IPS DF 4.7 (cell line): Measurements from ENCODE around the gene LIAS.
"Not testable (repeated sequence)": the region's sequence is repeated elsewhere in the genome, so short reads cannot be mapped to it uniquely, and the experiment has no call there.

Source experiments
- DNase-seq: peaks from one replicate; pipeline ENCODE4 v3.0.0-alpha.2; 2013; ENCODE audit warnings: low spot score; ENCODE audit errors: extremely low read depth

LIAS gene

DNA sequence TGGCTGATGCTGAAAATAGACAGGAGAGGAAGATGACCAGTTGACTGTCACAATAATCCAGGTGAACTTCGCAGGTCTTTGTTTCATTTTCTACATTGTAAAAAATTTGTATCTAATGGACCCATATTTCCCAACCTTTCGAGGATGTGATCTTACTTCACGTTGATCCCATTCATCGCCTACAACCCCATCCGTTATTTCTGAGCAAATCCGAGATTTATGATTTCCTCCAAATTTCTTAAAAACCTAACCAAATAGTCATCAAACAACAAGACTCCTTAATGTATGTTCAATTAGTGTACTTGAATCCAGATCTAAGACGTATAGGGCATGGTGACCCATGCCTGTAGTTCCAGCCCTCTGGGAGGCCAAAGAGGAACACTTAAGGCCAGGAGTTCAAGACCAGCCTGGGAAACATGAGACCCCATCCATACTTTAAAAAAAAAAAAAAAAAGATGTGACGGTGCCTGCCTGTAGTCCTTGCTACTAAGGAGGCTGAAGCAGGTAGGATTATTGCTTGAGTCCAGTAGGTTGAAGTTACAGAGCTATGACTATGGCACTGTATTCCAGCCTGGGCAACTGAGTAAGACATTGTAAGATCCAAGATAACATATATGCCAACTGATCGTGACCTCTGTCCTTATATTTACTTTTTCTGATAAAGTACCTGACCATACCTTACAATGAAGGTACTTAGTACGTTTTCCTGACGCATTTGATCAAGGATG, 5.8 kb upstream of the LIAS start:
- no peak for DNase-seq

DNA sequence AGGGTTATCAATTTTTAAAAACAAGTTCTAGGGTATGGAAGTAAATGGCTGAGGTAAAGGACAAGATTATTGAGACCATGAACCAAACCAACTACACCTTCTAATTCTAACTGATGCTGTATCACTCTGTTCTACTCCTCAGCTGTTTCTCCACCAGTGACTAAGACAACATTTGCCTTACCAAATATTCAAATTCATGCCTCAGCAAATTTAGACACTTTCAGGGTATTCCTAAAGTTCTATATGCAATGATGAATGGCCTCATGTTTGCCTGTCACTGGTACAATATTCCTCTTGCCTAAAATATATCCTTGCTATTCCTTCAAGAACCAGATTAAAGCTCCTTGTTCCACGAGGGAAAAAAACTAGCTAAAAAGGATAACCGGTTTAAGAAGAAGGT, 5.1 kb upstream of the LIAS start:
- no peak for DNase-seq

DNA sequence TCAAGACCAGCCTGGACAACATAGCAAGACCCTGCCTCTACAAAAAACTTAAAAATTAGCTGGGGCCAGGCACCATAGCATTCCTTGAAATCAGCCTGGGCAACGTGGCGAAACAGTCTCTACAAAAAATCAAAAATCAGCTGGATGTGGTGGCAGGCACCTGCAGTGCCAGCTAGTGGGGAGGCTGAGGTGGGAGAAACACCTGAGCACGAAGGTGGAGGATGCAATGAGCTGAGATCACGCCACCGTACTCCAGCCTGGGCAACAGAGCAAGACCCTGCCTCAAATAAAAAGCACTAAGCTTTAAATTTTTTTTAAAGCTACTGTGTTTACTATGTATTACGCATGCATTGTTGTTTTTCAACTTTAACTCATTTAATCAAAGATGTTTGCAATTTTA, 3.4 kb upstream of the LIAS start:
- DNase-seq: no peak

DNA sequence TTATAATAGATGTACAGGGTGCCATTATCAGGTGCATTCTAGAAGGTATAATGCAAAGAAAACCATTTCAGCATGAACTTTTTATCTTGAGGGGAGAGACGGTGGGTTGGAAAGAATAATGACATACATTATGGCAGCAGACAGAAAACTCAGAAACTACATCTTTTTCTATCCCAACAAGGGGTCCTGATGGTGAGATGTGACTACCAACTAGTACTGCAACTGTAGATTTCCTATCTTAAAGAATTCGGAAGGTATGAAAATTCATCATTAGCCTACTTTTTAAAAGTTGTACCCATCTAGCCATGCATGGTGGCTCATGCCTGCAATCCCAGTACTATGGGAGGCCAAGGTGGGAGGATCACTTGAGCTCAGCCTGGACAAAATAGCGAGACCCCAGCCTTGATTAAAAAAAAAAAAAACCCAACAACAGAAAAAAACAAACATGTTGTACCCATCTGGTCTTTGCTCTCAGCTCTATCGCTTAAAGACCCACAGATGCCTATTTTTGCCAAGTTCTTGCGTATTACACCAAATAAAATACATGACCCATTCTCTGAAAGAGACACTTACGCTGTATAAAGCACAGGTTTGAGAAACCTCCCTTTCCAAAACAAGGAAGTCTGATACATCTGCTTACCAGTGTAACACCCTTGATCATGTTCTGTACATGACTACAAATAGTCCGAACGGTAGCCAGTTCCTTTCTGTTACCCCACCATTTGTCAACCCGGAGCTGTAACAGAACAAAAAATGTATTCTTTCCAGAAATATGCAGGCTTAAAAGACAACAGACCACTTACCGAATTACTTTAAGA, 1.7 kb upstream of the LIAS start:
- DNase-seq: no peak

DNA sequence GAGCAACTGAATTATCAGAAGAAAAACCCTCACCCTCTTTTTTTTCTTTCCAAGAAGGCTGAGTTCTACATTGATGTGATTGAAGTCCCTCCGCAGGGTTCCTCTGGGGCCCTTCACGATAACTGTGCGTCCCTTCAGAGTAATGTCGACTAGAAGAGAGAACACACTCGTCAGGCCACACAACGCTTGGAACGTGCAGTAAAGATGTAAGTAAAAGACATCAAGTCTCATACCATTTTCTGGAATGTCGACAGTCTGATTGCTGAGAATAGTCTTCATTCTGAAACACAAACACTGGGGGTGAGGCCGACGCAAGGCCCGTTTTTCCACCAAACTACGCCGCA, 723 bp upstream of the LIAS start:
- not testable (repeated sequence) for DNase-seq

DNA sequence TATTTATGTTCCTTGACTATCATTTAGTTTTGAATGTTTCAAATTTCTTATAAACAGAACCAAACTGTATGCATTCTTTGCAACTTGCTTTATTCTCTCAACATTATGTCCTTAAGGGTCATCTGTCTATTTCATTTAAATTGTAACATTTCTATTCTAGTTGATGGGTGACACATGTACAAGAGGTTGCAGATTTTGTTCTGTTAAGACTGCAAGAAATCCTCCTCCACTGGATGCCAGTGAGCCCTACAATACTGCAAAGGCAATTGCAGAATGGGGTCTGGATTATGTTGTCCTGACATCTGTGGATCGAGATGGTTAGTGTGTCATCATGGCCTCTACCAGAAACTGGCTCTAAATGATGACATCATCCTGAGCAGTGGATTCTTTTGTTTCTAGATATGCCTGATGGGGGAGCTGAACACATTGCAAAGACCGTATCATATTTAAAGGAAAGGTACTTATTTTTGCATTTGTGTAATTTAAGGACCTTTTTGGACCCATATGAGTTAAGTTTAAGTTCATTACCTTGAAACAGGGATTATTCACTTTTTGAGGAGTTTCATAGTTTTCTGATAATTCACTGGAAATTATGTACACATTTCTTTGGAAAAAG, 6.1 kb downstream of the LIAS start:
- DNase-seq: no peak

DNA sequence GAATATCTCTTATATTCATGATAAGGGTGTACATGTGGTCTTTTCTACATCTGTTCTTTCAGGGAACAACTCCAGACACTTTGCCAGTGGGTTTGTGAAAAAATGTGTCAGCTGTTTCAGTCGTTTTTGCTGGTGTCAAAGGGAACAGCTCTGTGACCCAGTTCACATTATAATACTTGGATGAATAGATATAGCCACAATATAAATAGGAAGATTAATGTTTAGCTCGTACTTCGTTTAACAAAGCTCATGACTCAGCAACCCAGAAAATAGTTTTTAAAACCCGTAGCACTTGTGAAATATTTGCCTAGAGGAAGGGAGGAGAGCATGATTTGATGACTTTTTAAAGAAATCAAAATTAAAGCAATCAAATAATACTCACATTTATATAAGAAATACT, 7.9 kb downstream of the LIAS start:
- DNase-seq: no peak

DNA sequence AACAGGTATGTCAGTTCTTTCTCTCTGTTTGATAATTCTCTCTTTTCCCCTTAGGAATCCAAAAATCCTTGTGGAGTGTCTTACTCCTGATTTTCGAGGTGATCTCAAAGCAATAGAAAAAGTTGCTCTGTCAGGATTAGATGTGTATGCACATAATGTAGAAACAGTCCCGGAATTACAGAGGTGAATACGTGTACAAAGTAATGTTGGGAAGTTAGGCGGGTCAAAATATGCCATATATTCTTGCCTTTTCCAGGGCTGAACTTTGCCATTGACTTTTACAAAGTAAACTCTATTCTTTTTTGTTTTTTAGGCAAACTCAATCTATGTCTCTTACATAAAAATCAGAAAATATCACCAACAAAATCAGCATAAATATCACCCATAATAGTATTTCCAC, 8.6 kb downstream of the LIAS start:
- DNase-seq: no peak

DNA sequence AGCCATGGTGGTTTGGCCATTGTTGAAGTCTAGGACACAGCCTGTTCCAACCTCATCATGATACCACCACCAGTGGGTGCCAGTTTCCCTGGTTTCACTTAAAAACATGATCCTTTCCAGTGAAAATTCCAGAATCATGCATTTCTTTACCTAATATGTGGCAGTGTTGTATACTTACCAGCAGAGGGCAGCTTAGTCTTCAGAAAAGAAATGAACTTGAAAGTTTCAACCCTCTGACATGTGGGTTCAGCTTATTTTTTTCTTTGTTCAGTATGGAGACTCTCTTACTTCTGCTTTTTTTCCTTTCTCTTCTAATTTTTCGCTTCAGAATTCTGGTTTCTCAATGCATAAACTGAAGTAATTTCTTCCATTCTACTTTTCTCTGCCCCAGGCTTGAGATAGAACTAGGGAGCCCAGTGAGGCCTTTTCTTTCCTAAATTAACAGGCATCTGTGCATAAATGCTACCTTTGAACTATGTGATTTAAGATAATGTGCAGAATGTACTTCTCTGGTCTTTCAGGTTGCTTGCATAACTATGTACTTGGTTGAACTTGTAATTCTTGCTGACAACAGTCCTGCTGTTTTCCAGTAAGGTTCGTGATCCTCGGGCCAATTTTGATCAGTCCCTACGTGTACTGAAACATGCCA, 10.7 kb downstream of the LIAS start:
- DNase-seq: no peak

DNA sequence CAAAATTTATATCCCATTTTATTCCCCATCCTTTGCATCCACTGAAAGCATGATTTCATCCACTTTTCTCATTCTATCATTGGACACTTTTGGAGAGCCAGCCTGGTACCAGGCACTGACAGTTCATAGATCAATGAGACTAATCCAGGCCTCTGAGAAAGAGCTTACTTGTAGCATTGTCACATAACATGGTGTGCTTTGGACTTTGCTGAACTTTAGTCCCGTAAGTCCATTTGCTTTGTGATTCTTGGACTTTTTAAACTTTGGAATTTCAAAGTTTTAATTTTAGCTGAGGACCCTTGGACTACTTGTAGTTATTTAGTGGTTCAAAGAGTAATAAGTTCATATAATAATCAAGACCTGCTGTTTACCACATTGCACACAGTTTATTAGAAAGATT, 11.5 kb downstream of the LIAS start:
- DNase-seq: no peak

DNA sequence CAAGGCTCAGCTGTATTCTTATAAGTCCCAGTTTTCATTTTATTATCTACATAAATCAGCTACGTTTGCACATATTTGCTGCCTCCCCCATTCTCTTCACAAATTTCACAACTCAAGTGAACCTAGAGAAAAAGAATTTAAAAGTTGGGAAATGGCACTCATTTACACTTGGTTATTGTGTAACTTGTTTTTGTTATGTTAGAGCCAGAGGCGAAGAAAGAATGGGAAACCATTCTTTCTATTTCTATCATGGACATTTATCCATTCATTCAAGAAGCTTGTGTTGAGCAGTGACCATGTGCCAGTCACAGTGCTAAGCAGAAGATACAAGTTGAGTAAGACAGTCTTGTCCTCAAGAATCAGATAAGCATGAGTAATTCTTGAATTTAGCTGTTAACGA, 13.5 kb downstream of the LIAS start:
- no peak for DNase-seq

DNA sequence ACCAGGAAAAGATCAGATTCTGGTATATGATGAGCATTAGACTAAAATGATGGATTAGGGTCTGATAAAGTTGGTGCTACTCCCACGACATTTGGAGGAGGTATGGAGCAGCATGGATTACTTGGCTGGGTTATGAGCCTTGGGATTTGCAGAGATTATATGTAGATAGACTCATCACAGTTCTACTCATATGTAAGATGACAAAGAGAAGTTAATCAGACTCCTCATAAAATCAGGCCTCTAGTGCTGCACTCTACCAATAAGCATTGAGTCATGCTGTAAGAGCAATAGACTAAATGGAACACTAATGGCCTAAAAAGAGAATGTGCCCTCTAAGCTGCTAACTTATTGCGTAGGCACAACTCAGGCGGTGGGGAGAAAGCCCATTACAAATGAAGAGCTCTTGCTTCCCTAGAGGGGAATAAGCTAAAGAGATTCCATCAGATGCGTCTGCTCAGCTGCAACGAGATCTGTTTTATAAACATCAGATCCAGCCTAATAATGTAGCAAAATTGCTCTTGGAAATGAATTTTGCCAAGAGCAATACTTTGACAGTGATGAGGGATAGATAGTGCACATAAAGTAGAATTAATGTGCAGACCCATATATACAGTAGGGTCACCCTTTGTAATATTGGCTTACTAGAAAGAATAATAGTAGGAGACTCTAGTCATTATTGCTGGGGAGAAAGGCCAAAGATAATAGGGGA, 17.5 kb downstream of the LIAS start:
- no peak for DNase-seq

DNA sequence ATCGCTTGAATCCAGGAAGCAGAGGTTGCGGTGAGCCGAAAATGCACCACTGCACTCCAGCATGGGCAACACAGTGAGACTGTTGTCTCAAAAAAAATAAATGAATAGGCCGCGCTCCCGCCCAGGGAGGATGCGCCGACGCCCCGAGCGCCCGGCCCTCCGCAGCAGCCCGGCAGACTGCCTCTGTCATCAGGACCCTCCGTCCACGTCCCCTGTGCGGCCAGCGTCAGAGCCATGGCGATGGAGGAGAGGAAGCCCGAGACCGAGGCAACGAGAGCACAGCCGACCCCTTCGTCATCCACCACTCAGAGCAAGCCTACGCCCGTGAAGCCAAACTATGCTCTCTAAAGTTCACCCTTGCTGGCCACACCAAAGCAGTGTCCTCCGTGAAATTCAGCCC, 21.4 kb downstream of the LIAS start:
- DNase-seq: no peak

DNA sequence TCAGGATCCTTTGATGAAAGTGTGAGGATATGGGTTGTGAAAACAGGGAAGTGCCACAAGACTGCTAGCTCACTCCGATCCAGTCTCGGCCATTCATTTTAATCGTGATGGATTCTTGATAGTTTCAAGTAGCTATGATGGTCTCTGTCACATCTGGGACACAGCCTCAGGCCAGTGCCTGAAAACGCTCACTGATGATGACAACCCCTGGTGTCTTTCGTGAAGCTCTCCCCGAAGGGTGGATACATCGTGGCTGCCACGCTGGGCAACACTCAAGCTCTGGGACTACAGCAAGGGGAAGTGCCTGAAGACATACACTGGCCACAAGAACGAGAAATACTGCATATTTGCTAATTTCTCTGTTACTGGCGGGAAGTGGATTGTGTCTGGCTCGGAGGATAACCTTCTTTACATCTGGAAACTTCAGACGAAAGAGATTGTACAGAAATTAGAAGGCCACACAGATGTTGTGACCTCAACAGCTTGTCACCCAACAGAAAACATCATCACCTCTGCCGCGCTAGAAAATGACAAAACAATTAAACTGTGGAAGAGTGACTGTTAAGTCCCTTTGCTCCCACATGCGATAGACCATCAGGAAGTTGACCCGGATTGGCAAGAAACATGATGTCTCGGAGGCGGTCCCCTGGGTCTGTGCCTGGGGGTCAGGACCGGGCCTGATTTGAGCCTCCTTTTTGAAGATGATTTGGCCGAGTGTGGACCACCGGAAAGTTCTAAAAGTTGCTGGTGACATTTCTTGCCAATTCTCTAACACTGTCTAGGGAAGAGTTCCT, 22.2 kb downstream of the LIAS start:
- no peak for DNase-seq

DNA sequence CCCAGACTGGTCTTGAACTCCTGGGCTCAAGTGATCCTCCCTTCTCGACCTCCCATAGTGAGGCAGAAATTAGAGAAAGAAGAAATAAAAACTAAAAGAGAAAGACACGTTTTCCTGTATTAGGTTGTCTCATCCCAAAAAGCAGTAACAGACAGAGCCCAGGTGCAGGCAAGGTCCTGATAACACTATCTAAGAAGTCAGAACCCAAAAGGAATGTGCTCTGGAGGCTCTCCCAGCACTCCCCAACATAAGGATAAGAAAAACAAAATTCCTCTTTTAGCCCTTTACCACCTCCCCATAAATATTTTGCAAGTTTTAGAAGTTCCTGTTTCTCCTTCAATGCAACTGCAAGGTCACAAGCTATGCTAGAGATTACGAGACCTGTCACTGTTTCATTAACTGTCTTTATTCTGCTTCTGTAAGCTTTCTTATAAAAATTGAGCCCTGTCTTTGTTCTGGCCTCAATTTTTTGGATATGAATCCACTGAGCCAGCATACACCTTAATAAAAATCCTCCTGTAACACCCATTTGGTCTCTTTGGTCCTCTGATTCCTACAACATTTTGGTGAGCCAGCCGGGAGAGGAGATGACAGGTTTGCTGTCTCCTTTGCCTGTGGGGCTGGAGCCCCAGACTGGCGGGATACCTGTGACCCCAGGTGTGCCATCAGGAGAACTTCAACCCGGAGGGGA, 25.9 kb downstream of the LIAS start:
- DNase-seq: no peak

DNA sequence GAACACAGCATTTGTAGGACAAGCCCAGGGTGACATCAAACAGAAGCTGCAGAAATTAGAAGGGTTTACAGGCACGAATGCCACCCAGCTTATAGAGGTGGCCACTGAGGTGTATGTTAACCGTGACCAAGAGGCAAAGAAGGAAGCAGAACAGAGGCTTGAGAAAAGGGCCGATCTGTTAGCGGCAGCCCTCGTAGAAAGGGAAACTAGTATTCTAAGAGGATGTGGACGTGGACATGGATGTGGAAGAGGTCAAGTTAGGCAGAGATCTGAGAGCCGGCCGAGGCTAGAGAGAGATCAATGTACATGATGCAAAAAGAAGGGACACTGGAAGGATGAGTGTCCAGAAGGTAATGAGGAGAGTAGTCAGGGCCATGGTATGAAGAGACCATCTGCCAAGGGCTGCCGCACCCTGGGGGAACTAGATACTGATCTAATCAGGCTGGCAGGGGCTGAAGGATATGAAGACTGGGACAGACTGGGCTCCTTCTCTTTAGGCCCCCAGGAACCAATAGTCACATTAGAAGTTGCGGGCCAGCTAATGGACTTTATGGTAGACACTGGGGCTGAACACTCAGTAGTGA, 27.5 kb downstream of the LIAS start:
- DNase-seq: no peak

DNA sequence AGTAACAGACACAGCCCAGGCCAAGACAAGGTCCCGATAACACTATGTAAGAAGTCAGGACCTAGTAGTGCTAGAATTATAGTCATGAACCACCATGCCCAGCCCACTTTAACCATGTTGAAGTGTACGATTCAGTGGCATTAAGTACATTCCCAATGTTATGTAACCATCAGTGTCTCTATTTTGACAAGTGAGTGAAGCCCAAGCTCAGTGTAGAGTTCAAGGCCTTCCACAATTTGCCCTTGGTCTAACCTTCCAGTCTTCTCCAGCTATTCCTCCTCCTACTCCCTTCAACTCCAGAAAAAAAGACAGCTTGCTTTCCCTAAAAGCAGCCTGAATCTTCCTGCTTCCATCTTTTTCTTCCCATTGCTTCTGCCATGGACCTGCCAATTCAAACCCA, 31.5 kb downstream of the LIAS start:
- DNase-seq: no peak

DNA sequence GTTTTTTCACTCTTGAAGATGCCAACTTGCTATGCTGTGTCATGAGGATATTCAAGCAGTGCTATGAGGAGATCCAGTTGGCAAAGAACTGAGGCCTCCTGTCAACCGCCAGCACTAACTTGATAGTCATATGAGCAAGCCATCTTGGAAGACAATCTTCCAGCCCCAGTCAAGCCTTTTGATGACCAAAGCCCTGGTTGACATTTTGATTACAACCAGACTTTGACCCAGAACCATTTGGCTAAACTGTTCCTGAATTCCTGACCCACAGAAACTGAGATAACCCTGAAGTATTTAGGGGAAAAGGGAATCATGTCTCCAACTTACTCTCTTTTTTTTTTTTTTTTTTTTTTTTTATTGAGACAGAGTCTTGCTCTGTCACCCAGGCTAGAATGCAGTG, 35.5 kb downstream of the LIAS start:
- no peak for DNase-seq

DNA sequence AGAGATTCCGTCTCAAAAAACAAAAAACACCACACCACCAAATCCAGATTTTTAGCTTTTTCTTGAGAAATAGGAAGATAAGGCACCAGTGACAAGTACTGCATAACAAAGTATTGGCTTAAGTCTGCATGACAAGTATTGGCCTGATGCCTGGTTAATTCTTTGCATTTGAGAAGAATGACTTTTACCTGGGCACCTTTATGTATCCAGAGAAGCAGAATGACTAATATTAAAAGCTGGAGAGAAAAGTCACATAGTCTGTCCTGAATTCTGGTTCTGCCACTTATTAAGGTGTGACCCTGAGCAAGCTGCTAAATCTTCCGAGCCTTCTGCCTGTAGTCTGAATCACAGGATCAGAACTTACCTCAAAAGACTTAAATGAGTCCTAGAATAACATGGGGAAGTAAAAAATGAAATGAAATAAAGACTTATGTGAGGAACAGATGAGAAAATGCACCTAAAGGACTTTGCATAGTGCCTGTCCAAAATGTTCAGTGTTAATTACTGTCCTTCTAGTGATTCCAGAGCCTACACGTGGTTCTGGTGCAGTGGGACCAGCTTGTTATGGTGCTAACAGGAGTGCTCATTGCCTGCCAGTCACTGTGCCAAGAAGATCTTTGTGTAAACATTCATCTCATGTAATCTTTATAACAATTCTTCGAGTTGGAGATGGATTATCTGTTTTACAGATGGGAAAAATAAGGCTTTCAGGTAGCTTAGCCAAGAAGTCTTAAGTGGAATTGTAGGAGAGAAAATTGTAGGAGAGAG, 36.8 kb downstream of the LIAS start:
- no peak for DNase-seq
